GM19467 (cell line): Measurements from ENCODE around the gene TCP11L1.
A peak's percentile ranks its signal among the peaks of the same experiment; 100 is the strongest.
"Not testable (repeated sequence)": the region's sequence is repeated elsewhere in the genome, so short reads cannot be mapped to it uniquely, and the experiment has no call there.

Experiments
- ATAC-seq: cut with Tn5 transposase; IDR thresholded peaks from one replicate; pipeline ENCODE4 v1.9.1; 2021; ENCODE audit warnings: mild to moderate bottlenecking, moderate library complexity; ENCODE audit not compliant: unreplicated experiment

Gene TCP11L1

DNA sequence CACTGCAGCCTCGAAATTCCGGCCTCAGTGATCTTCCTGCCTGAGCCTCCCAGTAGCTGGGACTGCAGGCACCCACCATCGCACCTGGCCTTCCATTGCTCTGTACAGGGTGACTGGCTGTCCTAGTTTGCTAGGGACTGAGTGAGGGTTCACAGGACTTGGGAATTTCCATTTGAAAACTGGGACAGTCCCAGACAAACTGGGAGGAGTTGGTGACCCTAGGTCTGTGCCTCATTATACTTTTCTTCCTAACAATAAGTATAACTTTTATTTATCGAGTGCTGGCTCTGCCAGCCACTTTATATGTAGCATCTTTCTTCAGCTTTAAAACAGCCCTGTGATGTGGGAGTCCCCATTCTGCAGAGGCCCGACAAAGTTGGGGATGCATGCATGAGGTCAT is 25.5 kb downstream of the TCP11L1 start:
- no peak for ATAC-seq

DNA sequence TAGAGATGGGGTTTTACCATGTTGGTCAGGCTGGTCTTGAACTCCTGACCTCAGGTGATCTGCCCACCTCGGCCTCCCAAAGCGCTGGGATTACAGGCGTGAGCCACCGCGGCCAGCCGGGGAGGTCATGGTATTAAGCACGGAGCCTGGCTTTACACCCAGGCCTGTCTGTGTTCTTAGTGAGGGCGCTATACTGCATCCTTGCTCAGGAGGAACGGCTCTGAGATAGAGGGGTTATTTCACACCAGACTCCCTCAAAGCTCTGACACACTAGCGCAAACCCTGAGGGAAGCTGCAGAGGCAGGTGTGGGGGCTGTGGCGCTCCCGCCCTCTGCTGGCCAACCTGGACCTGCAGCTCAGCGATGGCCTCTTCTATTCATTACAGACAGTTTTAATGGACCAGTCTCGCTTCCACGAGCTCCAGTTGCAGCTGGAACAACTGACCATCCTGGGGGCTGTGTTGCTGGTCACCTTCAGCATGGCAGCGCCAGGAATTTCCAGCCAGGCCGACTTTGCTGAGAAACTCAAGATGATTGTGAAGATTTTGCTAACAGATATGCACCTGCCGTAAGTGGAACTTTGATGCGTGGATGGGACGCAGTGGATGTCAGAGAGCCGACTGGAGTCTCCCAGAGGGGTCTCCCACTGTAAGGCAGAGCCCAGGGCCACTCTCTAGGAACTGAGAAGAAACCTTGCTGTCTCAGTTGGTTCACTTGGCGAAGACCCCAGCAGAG is 26.2 kb downstream of the TCP11L1 start:
- ATAC-seq: peak; percentile 67

DNA sequence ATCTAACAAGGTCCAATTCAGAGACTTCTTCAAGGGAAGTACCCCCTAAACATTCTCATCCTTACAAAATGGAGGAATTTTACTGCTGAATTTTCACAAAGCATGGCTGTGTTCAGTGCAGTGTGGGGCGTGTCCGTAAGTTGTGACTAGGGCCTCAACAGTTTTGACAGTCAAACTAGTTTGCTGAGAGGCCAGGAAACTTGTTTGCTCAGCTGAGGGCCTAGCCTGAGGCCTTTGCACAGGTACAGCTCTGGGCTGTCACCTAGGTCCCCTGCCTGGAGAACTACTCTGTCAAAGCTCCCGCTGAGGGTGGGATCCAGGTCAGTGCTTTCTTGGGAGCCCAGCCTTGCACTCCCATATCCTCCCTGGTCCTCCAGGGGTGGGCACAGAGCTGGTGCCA is 27.9 kb downstream of the TCP11L1 start:
- ATAC-seq: no peak

DNA sequence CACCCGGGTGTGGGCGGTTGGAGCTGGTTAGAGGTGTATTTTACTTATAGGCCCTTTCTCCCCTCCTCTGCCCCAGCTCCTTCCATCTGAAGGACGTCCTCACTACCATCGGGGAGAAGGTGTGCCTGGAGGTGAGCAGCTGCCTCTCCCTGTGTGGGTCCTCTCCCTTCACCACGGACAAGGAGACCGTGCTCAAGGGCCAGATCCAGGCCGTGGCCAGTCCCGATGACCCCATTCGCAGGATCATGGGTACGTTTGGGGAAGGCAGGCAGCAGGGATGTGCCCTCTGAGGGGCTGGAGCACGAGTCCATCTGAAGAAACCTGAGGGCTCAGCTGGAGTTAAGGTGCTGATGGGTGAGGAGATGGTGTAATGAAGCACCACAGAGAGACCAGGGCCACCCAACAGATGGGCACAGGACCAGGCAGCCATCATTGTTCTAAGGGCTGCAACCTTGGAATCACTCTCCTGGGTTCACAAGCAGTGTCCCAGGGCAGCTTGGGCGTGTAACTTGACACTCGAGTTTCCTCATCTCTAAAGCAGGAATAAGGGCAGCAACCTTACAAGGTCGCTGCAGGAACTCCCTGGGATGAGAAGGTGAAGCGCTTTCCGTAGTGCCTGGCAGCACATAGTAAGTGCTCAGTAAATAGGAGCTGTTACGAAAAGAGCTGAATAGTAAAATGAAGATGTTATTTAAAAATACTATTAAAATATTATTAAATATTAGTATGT is 29.4 kb downstream of the TCP11L1 start:
- ATAC-seq: no peak

DNA sequence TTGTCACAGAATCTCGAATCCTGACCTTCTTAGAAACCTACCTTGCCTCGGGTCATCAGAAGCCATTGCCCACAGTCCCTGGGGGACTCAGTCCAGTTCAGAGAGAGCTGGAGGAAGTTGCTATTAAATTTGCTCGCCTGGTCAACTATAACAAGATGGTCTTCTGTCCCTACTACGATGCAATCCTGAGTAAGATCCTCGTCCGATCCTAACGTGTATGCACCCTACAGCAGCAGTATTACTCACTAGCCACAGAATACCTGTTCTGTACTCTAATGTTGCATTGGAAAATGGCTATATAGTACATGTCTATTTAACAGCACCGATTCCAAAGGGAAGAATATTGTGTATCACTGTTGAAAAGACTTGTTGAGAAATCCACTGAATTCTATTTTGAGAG is 33.1 kb downstream of the TCP11L1 start:
- ATAC-seq: no peak

DNA sequence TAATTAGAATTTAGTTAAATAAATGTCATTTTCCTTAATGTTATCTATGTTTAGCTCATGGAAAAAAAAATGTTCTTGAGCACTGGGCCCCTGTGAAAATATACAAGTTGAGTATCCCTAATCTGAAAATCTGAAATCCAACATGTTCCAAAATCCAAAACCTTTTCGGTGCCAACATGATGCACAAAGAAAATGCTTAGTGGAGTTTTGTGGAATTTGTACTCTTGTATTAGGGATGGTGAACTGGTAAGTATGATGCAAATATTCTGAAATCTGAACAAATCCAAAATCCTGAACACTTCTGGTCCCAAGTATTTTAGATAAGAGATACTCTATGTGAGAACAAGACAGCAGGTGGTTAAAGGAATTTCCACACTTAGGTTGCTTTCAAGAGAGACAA is 44.5 kb downstream of the TCP11L1 start:
- no peak for ATAC-seq

DNA sequence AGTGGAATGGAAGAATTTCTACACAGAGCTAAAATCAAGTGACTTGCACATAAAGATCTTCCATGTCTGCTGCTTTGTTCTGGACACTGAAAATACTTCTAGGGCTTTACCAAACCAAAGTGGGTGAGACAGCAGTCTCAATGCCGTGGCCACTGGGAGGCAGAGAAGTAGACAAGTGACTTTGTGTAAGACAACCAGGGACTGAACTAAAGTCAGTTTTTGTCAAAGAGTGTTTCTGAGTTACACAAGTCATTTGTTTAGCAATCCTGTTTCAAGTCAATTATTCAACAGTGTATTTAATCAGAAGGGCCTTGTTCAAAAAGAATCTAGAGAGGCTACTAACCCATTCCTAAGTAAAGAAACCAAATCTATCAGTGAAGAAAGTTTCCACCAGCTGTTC is 46.6 kb downstream of the TCP11L1 start:
- ATAC-seq: no peak

DNA sequence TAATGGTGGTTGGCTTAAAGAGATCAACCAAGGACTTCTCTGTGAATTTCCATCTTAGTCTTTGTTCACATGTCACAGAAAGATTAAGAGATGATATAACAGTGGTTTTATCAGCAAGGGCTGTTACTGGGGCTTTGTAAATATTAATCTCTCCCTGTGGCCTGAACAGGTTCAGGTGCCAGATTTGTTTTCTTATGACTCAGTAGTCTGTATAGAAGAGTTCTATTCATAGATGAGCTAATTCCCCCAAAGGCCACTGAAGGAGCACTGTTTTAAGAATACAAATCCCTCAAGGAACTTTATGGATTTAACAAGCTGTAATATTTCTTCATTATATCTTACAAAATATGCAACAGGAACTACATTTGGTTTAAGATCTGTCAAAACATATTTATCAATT is 50.4 kb downstream of the TCP11L1 start:
- ATAC-seq: no peak

DNA sequence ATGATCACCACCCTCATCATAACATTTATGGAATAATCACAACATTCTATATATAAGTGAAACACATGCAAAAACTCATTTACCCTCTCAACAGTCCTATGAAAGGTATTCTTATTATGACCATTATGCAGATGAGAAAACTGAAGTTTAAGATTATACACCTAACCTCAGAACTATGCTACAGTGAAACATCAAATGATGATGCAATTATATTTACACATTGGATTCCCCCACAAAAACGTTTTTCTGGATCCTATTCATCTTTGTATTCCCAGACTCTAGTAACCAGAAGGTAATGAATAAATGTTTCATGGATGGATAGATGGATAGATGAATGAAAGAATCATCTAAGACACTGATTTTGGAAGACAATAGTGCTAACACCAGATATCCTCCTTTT is 54.8 kb downstream of the TCP11L1 start:
- no peak for ATAC-seq

DNA sequence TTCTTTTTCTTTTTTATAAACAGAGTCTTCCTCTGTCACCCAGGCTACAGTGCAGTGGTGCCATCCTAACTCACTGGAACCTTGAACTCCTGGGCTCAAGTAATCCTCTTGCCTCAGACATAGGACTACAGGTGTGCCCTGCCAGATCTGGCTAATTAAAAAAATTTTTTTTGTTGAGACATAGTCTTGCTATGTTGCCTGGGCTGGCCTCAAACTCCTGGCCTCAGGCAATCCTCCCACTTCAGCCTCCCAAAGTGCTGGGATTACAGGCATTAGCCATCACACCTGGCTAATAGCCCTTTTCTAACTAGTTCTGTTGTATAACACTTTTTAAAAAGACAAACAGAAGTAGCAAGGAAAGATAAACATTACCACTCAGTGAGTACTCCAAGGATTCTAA is 64.5 kb downstream of the TCP11L1 start:
- ATAC-seq: no peak

DNA sequence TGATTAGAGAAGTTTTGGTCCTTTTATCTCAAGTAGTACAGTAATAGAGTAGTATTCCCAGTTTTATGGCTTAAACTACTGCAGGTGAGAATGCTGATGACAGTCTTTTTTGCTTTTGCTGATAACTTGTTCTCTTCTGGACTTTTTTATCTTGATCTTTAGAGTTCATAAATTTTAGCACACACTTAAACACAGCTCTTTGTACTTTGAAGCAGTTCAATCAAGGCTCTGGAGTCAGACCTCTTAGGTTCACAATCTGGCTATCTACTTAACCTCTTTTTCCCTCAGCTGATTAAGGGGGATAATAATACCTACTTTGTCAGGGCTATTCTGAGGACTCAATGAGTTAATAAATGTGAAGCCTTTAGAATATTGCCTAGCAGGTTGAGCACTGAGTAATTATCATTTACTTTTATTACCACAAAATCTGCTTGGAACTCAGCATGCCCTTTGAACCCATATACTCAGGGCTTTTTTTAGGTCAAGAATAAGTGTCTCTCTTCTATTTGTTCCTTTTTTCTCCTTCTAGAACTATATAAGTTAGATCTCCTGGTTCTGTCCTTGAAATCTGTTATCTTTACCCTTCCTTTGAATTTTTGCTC is 70.0 kb downstream of the TCP11L1 start:
- no peak for ATAC-seq

DNA sequence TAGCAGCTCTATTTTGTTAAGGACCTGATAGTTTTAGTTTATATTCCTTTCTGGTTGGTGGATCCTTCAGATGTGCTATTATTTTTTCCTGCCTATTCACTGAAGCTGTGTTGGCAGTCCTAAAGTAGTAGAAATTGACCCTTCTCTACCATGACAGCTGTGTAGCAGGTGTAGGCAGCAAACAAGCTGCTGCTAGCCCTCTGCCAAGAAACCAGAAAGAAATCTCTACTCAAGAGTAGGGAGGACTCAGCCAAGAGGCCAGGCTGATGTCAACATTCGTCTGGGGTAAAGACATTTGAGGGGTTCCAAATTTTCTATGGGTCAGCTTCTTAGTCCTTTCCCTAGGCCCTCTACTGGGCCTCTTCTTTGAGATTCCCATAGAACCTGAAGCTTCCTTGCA is 70.7 kb downstream of the TCP11L1 start:
- ATAC-seq: no peak

DNA sequence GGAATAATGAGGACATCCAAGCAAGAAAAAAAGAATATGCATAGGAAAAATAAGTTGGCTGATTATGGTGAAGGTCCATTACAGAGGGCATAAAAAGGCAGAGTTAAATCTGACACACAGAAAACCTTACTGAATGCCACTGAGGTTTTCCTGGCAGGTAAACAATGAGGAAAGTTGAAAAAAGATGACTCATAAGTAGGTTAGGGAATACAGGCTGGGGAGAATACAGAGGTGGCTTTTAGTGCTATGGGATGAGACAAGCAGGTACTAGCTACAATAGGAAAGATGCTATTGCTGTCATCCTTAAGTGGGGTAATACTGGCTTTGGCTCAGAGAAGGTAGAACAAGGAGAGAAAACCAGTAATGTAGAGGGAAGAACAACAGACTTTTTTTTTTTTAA is 77.2 kb downstream of the TCP11L1 start:
- ATAC-seq: no peak

DNA sequence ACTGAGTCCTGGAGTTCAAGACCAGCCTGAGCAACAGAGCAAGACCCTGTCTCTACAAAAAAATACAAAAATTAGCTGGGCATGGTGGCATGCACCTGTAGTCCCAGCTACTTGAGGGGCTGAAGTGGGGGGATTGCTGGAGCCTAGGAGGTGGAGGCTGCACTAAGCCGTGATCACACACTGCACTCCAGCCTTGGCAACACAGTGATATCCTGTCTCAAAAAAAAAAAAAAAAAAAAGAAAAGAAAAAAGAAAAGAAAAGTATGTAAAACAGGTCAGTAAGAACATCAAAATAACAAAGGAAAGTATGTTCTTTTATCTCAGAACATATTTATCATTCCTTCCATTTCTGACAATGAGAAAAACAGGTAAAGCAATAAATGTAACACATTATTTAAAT is 83.3 kb downstream of the TCP11L1 start:
- not testable (repeated sequence) for ATAC-seq
